GM12865 (cell line): Measurements from ENCODE around the gene ZNF316.

Experiments used
- DNase-seq: peaks from one replicate; pipeline ENCODE4 v3.0.0; 2010; ENCODE audit warnings: low read depth
- H3K4me3 ChIP-seq: 2 replicates; pipeline ENCODE4 v1.5.1; 2011; ENCODE audit warnings: mild to moderate bottlenecking, low read depth, low read length, control low read depth
- CTCF ChIP-seq: IDR thresholded peaks from 2 replicates; pipeline ENCODE4 v1.5.1; 2011; ENCODE audit warnings: low read length, control low read depth, low read depth, inconsistent platforms; ENCODE audit not compliant: insufficient read depth; ENCODE audit errors: missing control alignments

Gene ZNF316

GRCh38 chr7:6614953-6615722 is 22.0 kb upstream of the ZNF316 start, which contains the start of gene ZNF853:
TSS of gene ZNF853 (plus strand) at chr7:6615610. CDS start at chr7:6616175, 565 bp downstream.
- no peak within 1 kb of the TSS for H3K4me3 ChIP-seq
- DNase-seq = no peak
- no peak for TF ChIP-seq CTCF

GRCh38 chr7:6615723-6616555 is 21.2 kb upstream of the ZNF316 start:
- no peak for TF ChIP-seq CTCF
- no peak for DNase-seq
- no peak overlapping the region for H3K4me3 ChIP-seq

GRCh38 chr7:6616854-6617643 is 20.1 kb upstream of the ZNF316 start:
- TF ChIP-seq CTCF = no peak
- H3K4me3 ChIP-seq = no peak overlapping the region
- no peak for DNase-seq

GRCh38 chr7:6618621-6619020 is 18.5 kb upstream of the ZNF316 start:
- DNase-seq = no peak
- no peak for TF ChIP-seq CTCF

GRCh38 chr7:6619961-6620360 is 17.2 kb upstream of the ZNF316 start:
- no peak for TF ChIP-seq CTCF
- no peak overlapping the region for H3K4me3 ChIP-seq
- peak; percentile 43 for DNase-seq

More at GRCh38 chr7:6618621-6619020, 18.5 kb upstream of the ZNF316 start:
- no peak overlapping the region for H3K4me3 ChIP-seq
